ENCODE data around the gene TMEM134.
"Not testable (repeated sequence)": the region's sequence is repeated elsewhere in the genome, so short reads cannot be mapped to it uniquely, and the experiment has no call there.

TMEM134 gene

GRCh38 chr11:67468759-67469507, at the start of gene TMEM134:
TMEM134 (minus strand) TSS chr11:67469251; CDS start chr11:67469192, 59 bp downstream.
- peak; percentile 97 for DNase-seq (ENCODE audit: low read depth, low spot score)

DNA sequence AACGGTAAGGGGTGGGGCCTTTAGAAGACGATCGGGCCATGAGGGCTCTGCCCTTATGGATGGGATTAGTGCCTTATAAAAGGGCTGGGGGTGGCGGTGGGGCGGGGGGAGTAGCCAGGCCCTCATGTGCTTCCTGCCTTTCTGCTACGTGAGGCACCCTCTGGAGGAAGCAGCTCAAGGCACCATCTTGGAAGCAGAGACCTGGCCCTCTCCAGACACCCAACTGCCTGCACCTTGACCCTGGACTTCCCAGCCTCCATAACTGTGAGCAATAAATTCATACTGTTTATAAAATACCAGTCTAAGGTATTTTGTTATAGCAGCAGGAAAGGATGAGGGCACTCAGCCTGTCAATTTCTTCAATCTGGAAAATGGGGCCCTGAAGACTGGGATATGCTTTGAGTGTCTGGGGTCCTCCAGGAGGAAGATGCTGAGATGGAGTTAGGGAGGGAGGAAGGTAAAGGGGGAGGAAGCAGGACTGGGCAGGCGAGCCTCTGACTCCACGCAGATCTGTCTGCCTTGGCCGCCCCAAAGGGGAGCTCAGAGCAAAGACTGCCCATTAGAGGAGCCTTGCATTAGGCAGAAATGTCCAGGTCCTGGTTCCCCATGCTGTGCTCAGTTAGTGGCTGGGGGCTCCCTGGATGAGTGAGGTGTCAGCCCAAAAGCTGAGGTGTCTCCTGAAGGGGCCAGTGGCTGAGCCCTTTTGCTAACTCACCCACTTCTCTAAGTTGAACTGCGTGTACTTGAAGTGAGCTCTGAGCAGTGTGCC, 48.9 kb upstream of the TMEM134 start:
- no peak for DNase-seq (ENCODE audit: low read depth, low spot score)

DNA sequence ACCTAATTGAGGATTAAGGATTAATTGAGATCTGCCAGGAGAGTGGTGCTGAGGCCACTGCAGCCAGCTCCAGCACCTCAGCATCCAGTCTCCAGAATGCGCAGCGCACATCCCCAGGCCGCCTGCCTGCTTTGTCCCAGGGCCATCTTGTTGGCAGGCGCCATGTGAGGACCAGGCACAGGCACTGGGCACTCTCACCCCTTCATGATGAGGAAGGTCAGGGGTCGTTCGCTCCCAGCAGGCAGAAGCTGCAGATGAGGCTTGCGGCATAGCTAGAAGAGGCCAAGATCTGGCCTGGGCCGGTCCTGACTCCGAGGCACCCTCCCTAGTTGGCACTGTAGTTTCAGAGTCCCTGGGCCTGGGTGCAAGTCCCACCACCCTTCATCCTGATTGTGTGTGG, 47.8 kb upstream of the TMEM134 start:
- no peak for DNase-seq (ENCODE audit: low read depth, low spot score)

- no peak for DNase-seq (ENCODE audit: low read depth, low spot score)
These were observed 45.1 kb upstream of the TMEM134 start for GRCh38 chr11:67514116-67514515.

GRCh38 chr11:67511558-67511957, 42.5 kb upstream of the TMEM134 start:
- DNase-seq (ENCODE audit: low read depth, low spot score): not testable (repeated sequence)

DNA sequence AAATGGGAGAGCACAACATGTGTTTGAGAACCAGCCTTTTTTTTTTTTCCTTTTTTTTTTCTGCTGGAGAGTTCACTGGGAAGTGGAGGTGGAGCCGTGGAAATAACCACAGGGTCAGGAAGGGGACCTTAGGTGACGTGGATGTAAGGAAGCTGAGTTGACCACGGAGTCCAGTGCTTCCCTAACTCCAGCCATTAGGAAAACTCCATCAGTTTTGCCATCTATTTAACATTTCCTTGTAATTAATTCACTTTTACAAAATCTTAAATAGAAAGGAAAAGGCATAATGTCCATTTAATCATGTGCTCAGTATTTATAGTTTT, 40.9 kb upstream of the TMEM134 start:
- no peak for DNase-seq (ENCODE audit: low read depth, low spot score)

DNA sequence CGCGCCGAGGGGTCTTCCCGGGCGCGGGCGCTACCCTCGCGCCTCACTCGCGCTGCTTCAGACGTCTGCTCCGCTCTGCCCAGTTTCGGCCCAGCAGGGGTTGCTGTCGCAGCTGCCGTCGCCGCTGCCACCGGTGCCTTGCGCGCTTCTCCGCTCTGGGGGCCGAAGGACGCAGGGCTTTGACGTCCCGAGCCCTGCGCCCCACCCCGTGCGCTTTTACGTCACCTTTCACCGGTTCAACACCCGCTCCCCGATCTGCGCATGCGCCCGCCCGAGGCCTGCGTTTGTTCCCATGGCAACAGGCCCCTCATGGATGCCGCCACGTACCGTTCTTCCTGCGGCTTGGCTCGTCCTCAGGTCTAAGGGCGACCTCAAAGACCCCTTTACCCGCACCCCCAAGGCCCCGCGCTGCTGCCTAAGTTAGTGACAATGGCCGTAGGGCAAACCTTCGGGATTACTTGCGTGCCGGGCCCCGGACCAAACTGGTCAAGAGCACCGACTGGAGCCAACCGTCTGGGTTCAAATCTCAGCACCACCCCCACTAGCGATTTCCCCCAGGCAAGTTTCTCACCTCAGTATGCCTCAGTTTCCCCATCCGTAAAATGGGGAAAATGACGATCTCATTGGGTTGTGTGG, 39.6 kb upstream of the TMEM134 start:
- DNase-seq (ENCODE audit: low read depth, low spot score): peak; percentile 99

GRCh38 chr11:67507864-67508485, 38.9 kb upstream of the TMEM134 start, which contains the start of gene CDK2AP2:
CDK2AP2 (minus strand) TSS chr11:67508162; CDS start chr11:67508082, 80 bp downstream.
- peak; percentile 100 for DNase-seq (ENCODE audit: low read depth, low spot score)

DNA sequence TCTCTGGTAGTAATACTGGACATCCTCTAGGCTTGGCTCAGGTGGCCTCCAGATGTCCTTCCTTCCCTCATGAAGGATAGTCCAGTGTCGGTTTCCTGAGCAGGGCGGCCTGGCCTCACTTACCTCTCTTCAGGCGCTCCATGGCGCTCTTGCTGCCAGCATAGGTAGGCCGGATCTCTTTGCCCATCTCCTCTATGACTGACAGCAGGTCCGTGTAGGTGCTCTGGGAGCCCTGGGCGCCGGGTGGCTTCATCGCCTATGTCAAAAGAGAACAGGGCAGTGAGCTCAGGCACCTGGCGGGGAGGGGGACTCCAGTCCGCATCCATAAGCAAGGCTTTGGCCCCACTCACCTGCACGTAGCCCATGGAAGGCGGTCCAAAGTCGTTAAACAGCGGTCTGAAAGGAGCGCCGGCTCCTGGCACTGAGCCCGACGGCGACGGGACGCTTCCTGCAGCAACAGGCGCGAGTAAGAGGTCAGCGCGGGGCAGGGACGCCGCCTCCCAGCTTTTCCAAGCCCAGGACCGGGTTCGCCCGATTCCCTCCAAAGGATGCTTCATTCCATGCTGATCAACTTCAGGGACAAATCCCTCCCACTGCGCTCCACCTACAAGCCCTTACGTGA, 38.3 kb upstream of the TMEM134 start:
- DNase-seq (ENCODE audit: low read depth, low spot score): no peak

- no peak for DNase-seq (ENCODE audit: low read depth, low spot score)
These were observed 37.5 kb upstream of the TMEM134 start for GRCh38 chr11:67506426-67507051.

GRCh38 chr11:67505605-67506396, 36.8 kb upstream of the TMEM134 start:
- peak; percentile 96 for DNase-seq (ENCODE audit: low read depth, low spot score)

- peak; percentile 86 for DNase-seq (ENCODE audit: low read depth, low spot score)
These were observed 36.0 kb upstream of the TMEM134 start, which contains the start of gene PITPNM1 for GRCh38 chr11:67504950-67505581. PITPNM1 (minus strand) TSS chr11:67505363; CDS start chr11:67504180, 1,183 bp downstream.

GRCh38 chr11:67504005-67504949, 35.2 kb upstream of the TMEM134 start:
- DNase-seq (ENCODE audit: low read depth, low spot score): peak; percentile 73

DNA sequence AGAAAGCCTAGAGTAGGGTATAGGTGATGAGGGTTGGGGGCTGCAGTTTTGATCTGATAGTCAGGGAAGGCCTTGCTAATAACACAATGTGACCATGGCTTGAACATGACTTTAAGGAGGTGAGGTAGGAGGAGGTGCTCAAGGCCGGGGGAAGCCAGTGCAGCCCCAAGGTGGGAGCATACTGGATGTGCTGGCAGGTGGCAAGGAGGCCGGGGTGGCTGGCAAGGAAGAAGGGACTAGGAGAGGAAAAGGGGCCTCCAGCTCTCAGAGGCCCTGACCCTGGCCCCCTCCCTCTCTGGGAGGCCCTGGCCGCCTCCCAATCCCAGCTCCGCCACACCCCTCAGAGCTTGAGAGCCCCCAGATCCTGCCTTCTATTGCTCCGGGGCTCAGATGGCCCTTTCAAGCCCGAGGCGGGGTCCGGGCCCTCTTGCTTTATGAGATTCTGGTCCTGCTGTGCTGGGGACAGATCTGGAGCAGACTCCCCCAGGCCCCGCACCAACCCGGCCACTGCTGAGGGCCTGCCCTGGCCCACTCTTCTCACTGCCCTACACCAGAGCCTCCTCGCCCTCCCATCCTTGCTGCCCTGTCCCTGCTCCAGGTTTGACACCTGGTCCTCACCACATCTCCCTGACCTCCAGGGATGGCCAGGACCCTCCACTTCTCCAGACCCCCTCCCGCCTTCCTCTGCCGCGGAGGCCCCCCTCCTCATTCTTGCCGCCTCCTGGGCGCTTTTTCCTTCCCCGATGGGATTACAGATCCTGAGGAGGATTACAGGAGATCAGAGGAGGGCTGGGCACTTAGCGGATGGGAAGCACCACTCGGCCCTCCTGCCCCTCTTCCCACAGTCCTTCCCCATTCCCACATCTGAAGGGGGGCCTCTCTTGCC, 34.3 kb upstream of the TMEM134 start:
- DNase-seq (ENCODE audit: low read depth, low spot score): no peak

GRCh38 chr11:67502328-67502979, 33.4 kb upstream of the TMEM134 start:
- no peak for DNase-seq (ENCODE audit: low read depth, low spot score)

GRCh38 chr11:67501854-67502253, 32.8 kb upstream of the TMEM134 start:
- no peak for DNase-seq (ENCODE audit: low read depth, low spot score)
